Esophagus squamous epithelium (tissue), 4 donors: ENCODE measurements around the gene PTPN1.

Experiments
- CTCF ChIP-seq, 6 experiments: fragments of 450-650 bp in 4 of 6; fragments of 200-600 bp in 2 of 6; sonication (generic) in 2 of 6; IDR thresholded peaks; one replicate each; pipeline ENCODE4 v1.5.1; 2016 to 2019; ENCODE audit warnings: antibody characterized with exemption in 6 of 6, mild to moderate bottlenecking in 4 of 6, moderate library complexity in 4 of 6
- POLR2A ChIP-seq, 4 donors: fragments of 450-650 bp; IDR thresholded peaks; one replicate each; pipeline ENCODE4 v1.6.1; 2017; ENCODE audit warnings: antibody characterized with exemption in 4 of 4, mild to moderate bottlenecking in 4 of 4, moderate library complexity in 3 of 4

GRCh38 chr20:50605136-50605535 is 95.0 kb downstream of the PTPN1 start:
- no peak for TF ChIP-seq POLR2A (IDR thresholded peaks at IDR 0.05)
- no peak for TF ChIP-seq CTCF (IDR thresholded peaks at IDR 0.05)
